Lower leg skin (tissue), 3 donors: Measurements from ENCODE around the gene OR10A3.

Experiments
- POLR2A ChIP-seq, 2 donors: fragments of 450-650 bp; IDR thresholded peaks; one replicate each; pipeline ENCODE4 v1.6.1; 2016 to 2017; ENCODE audit warnings: antibody characterized with exemption in 2 of 2, mild to moderate bottlenecking in 1 of 2, moderate library complexity in 1 of 2
- TF ChIP-seq, protein P1 (sequence below), 3 donors: fragments of 450-650 bp; IDR thresholded peaks; one replicate each; pipeline ENCODE4 v1.5.1; 2016; ENCODE audit warnings: antibody characterized with exemption in 3 of 3, mild to moderate bottlenecking in 3 of 3, moderate library complexity in 2 of 3

DNA sequence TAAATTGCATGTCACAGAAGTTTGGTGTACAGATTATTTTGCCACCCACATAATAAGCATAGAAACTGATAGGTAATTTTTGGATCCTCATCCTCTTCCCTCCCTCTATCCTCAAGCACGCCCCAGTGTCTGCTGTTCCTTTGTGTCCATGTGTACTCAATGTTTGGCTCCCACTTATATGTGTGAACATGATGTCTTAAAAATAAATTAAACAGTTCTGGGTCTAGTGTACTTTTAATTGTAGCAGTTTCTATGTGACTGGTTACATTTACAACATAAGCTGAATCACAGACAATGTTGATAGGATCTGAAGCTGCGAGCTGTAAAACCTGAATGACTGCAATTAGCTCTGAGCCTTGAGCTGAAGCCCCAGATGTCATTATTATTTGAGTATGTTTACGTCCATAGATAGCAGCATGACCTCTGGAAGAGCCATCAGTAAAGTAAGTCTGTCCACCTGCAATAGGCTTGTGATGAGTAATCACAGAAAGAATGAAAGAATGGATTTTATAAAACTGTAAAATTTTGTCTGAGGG, 40.1 kb downstream of the OR10A3 start:
- TF ChIP-seq, protein P1, sequence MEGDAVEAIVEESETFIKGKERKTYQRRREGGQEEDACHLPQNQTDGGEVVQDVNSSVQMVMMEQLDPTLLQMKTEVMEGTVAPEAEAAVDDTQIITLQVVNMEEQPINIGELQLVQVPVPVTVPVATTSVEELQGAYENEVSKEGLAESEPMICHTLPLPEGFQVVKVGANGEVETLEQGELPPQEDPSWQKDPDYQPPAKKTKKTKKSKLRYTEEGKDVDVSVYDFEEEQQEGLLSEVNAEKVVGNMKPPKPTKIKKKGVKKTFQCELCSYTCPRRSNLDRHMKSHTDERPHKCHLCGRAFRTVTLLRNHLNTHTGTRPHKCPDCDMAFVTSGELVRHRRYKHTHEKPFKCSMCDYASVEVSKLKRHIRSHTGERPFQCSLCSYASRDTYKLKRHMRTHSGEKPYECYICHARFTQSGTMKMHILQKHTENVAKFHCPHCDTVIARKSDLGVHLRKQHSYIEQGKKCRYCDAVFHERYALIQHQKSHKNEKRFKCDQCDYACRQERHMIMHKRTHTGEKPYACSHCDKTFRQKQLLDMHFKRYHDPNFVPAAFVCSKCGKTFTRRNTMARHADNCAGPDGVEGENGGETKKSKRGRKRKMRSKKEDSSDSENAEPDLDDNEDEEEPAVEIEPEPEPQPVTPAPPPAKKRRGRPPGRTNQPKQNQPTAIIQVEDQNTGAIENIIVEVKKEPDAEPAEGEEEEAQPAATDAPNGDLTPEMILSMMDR (IDR thresholded peaks at IDR 0.05): no peak
- no peak for TF ChIP-seq POLR2A (IDR thresholded peaks at IDR 0.05)
